IMR-90 (cell line): Measurements from ENCODE around the gene LPAR1. TPM values are rescaled to one million over a fixed set of nuclear protein-coding genes. Genes with fewer than 3 reads are reported as not detected.

Experiments
- ATAC-seq: fragments of 200-7000 bp; cut with Tn5 transposase; 2 replicates; pipeline ENCODE4 v1.9.1; 2020; ENCODE audit warnings: low read depth, mild to moderate bottlenecking, moderate library complexity
- BruUV-seq: library from RNA; stranded (reverse); fragments of 400-500 nt; replicated peaks from 2 replicates; lab custom pipeline; 2021; lab: Mats Ljungman, UMichigan
- CTCF ChIA-PET: fragments of 300-600 bp; formaldehyde crosslinking; extraction: SDS; loops from one replicate; lab custom pipeline; 2021; ENCODE audit warnings: antibody characterized with exemption; lab: Yijun Ruan, JAX
- POLR2A ChIA-PET: fragments of 300-600 bp; sonication (Branson Sonifier 250); formaldehyde crosslinking; loops from one replicate; lab custom pipeline; 2022; ENCODE audit warnings: antibody characterized with exemption; ENCODE audit not compliant: unreplicated experiment; lab: Charles Lee
- DNase-seq: peaks from one replicate; pipeline ENCODE4 v3.0.0; 2013
- H2AFZ ChIP-seq: replicated peaks from 2 replicates; pipeline ENCODE3; 2013; ENCODE audit warnings: low read length, mild to moderate bottlenecking; ENCODE audit not compliant: poor library complexity
- H2AK5ac ChIP-seq: 2 replicates; pipeline ENCODE4 v1.6.1; 2013; ENCODE audit warnings: low read depth, low read length, inconsistent platforms
- H2AK9ac ChIP-seq: replicated peaks from 2 replicates; pipeline ENCODE3; 2013; ENCODE audit warnings: mild to moderate bottlenecking, low read depth, low read length, moderate library complexity; ENCODE audit not compliant: poor library complexity
- H2BK120ac ChIP-seq: 2 replicates; pipeline ENCODE4 v1.6.1; 2013; ENCODE audit warnings: low read depth, low read length, inconsistent platforms
- H2BK15ac ChIP-seq: 3 replicates; pipeline ENCODE4 v1.6.1; 2013; ENCODE audit warnings: low read depth, low read length, inconsistent platforms
- H2BK20ac ChIP-seq: 2 replicates; pipeline ENCODE4 v1.6.1; 2013; ENCODE audit warnings: low read depth, mild to moderate bottlenecking, inconsistent platforms, low read length, moderate library complexity
- H2BK5ac ChIP-seq: 2 replicates; pipeline ENCODE4 v1.6.1; 2013; ENCODE audit warnings: mild to moderate bottlenecking, low read depth, low read length, inconsistent platforms; ENCODE audit not compliant: poor library complexity, severe bottlenecking
- H3K14ac ChIP-seq: replicated peaks from 2 replicates; pipeline ENCODE4 v1.6.1; 2013; ENCODE audit warnings: low read depth, low read length, inconsistent platforms
- H3K18ac ChIP-seq: 2 replicates; pipeline ENCODE4 v1.6.1; 2013; ENCODE audit warnings: low read depth, low read length, control low read depth
- H3K23ac ChIP-seq: 2 replicates; pipeline ENCODE4 v1.6.1; 2013; ENCODE audit warnings: low read depth, low read length, inconsistent platforms
- H3K27ac ChIP-seq: 2 replicates; pipeline ENCODE4 v1.5.1; 2013; ENCODE audit warnings: mild to moderate bottlenecking, control low read depth, low read length; ENCODE audit not compliant: insufficient read depth
- H3K27me3 ChIP-seq: 2 replicates; pipeline ENCODE4 v1.6.1; 2013; ENCODE audit warnings: low read length; ENCODE audit not compliant: control insufficient read depth, insufficient read depth
- H3K36me3 ChIP-seq: 2 replicates; pipeline ENCODE4 v1.6.1; 2013; ENCODE audit warnings: low read length, mixed read lengths; ENCODE audit not compliant: control insufficient read depth, insufficient read depth
- H3K4ac ChIP-seq: 2 replicates; pipeline ENCODE4 v1.6.1; 2013; ENCODE audit warnings: low read depth, low read length, inconsistent platforms
- H3K4me1 ChIP-seq: 2 replicates; pipeline ENCODE4 v1.6.1; 2013; ENCODE audit warnings: low read length, mixed read lengths; ENCODE audit not compliant: control insufficient read depth, insufficient read depth
- H3K4me2 ChIP-seq: 2 replicates; pipeline ENCODE4 v1.6.1; 2013; ENCODE audit warnings: low read depth, mild to moderate bottlenecking, control low read depth, low read length, moderate library complexity
- H3K4me3 ChIP-seq: 2 replicates; pipeline ENCODE4 v1.5.1; 2013; ENCODE audit warnings: low read depth, mild to moderate bottlenecking, control low read depth, low read length, moderate library complexity; ENCODE audit not compliant: insufficient read depth
- H3K56ac ChIP-seq: 2 replicates; pipeline ENCODE4 v1.6.1; 2013; ENCODE audit warnings: low read length, inconsistent platforms; ENCODE audit not compliant: insufficient read depth; ENCODE audit errors: extremely low read depth
- H3K79me1 ChIP-seq, 2 experiments: 2 replicates each; pipeline ENCODE4 v1.6.1; 2013; ENCODE audit warnings: low read length in 2 of 2, inconsistent platforms in 1 of 2, low read depth in 1 of 2
- H3K9ac ChIP-seq: 2 replicates; pipeline ENCODE4 v1.6.1; 2013; ENCODE audit warnings: low read depth, low read length, control low read depth
- H3K9me1 ChIP-seq: 2 replicates; pipeline ENCODE4 v1.6.1; 2013; ENCODE audit warnings: low read length, inconsistent platforms; ENCODE audit not compliant: insufficient read depth
- H3K9me3 ChIP-seq: 2 replicates; pipeline ENCODE4 v1.6.1; 2013; ENCODE audit warnings: low read length; ENCODE audit not compliant: control insufficient read depth, insufficient read depth
- H4K20me1 ChIP-seq: 2 replicates; pipeline ENCODE4 v1.6.1; 2013; ENCODE audit warnings: low read length, inconsistent platforms; ENCODE audit not compliant: insufficient read depth
- H4K5ac ChIP-seq: 2 replicates; pipeline ENCODE4 v1.6.1; 2013; ENCODE audit warnings: mild to moderate bottlenecking, low read depth, low read length, control low read depth
- H4K8ac ChIP-seq, 2 experiments: 2 replicates each; pipeline ENCODE4 v1.6.1; 2013; ENCODE audit warnings: low read depth in 2 of 2, low read length in 2 of 2, control low read depth in 1 of 2, inconsistent platforms in 1 of 2
- H4K91ac ChIP-seq: 2 replicates; pipeline ENCODE4 v1.6.1; 2013; ENCODE audit warnings: low read depth, low read length, inconsistent platforms; ENCODE audit not compliant: insufficient read depth
- FOS ChIP-seq: fragments of 150-350 bp; IDR thresholded peaks from 2 replicates; pipeline ENCODE4 v1.6.1; 2016; ENCODE audit warnings: low read depth, low read length
- MAZ ChIP-seq: IDR thresholded peaks from 2 replicates; pipeline ENCODE4 v1.6.1; 2012; ENCODE audit warnings: low read depth, mild to moderate bottlenecking, low read length, improper control_type of control experiment, moderate library complexity, borderline replicate concordance
- MXI1 ChIP-seq: IDR thresholded peaks from 2 replicates; pipeline ENCODE4 v1.6.1; 2012; ENCODE audit warnings: low read depth, mild to moderate bottlenecking, low read length, moderate library complexity, borderline replicate concordance
- POLR2A ChIP-seq: IDR thresholded peaks from 2 replicates; pipeline ENCODE4 v1.6.1; 2012; ENCODE audit warnings: mild to moderate bottlenecking, low read depth, low read length
- RAD21 ChIP-seq: IDR thresholded peaks from 2 replicates; pipeline ENCODE4 v1.6.1; 2012; ENCODE audit warnings: low read length, improper control_type of control experiment
- RFX5 ChIP-seq: IDR thresholded peaks from 2 replicates; pipeline ENCODE4 v1.8.0; 2012; ENCODE audit warnings: low read depth, mild to moderate bottlenecking, low read length, moderate library complexity
- WGBS, 2 experiments: methylation state at CpG; one replicate each; pipeline versions ENCODE4 v1.1.5 to v1.1.7; 2013; ENCODE audit warnings: missing lambda C conversion rate in 2 of 2; ENCODE audit not compliant: insufficient read length in 1 of 2; ENCODE audit errors: extremely low coverage in 2 of 2; 5-methylcytosine and 5-hydroxymethylcytosine counted together
- dilution Hi-C: fragments of 300-500 bp; cut with HindIII; formaldehyde crosslinking; loops from one replicate; pipeline ENCODE4 v1.14.3; 2018; ENCODE audit warnings: low sequenced_read_pairs; ENCODE audit not compliant: unreplicated experiment
- in situ Hi-C: fragments of 300-500 bp; cut with MboI; formaldehyde crosslinking; loops from 3 replicates; pipeline ENCODE4 v1.14.3; 2019; ENCODE audit warnings: low sequenced_read_pairs, inconsistent platforms, mixed read lengths
- intact Hi-C: fragments of 100-400 bp; cut with micrococcal nuclease; formaldehyde crosslinking; loops from 2 replicates; pipeline ENCODE4 v1.10.0; 2022
- polyA plus RNA-seq, 3 experiments: library from polyadenylated mRNA; depleted of rRNA; stranded (reverse); fragments of >200 nt; gene quantifications; 2 replicates each; pipeline ENCODE4 v1.2.3, GENCODE V29; 2012; ENCODE audit warnings: low replicate concordance in 1 of 3
- total RNA-seq: library from RNA; depleted of rRNA; stranded (reverse); fragments of >200 nt; gene quantifications from 2 replicates; pipeline ENCODE4 v1.2.3, GENCODE V29; 2012
- TF ChIP-seq, protein P1 (sequence below): fragments of 150-350 bp; IDR thresholded peaks from 2 replicates; pipeline ENCODE4 v1.6.1; 2017; ENCODE audit warnings: mild to moderate bottlenecking, antibody characterized with exemption, low read length, low read depth

The LPAR1 gene
- total and polyA plus RNA-seq, 2 of the 4 experiments (the other 2 are of a cell fraction): 171 to 315 TPM

DNA sequence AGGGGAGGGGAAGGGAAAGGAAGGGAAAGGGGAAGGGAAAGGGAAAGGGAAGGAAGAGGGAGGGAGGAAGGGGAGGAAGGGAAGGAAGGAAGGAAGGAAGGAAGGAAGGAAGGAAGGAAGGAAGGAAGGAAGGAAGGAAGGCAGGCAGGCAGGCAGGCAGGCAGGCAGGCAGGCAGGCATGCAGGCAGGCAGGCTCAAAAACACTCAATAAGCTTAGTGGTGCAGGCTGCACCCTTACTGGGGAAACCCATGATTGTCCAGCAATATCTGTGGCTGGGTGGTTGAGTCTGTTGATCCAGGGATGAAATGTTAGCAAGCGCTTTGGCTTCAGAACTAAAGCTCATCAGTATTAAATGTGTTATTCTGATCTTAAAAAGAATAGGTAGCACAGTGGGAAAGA lies 145.6 kb downstream of the LPAR1 start:
- H3K4me1 ChIP-seq: peaks cover 7% of the 10 kb centered on the region
- no peak for DNase-seq
- H4K8ac ChIP-seq: peak overlapping the region in 1 of 2 experiments; percentile 48; a peak in 3 of 4 replicates
- no peak overlapping the region for H3K4me2 ChIP-seq
- H3K27me3 ChIP-seq: no peaks in the 10 kb centered on the region
- no TSS peak for BruUV-seq
- in situ Hi-C loops: no loop called here
- H3K4me3 ChIP-seq: no peak overlapping the region
- peaks cover 3% of the 10 kb centered on the region; the same call in 1 of the 2 replicates for H3K9me1 ChIP-seq
- H2BK120ac ChIP-seq: no peak overlapping the region
- no peaks in the 10 kb centered on the region for H3K9me3 ChIP-seq
- peaks cover 7% of the 10 kb centered on the region; the same call in 1 of the 2 replicates for H4K20me1 ChIP-seq
- H2AK9ac ChIP-seq: no peak overlapping the region
- H4K91ac ChIP-seq: no peak overlapping the region
- H3K36me3 ChIP-seq: peaks cover 13% of the 10 kb centered on the region
- intact Hi-C loops: no loop called here
- no peak overlapping the region for H2BK20ac ChIP-seq
- H2AFZ ChIP-seq: no peak overlapping the region
- 0 out of 2 replicates have a peak overlapping the region, but pooled peaks have one; percentile 39 for H4K5ac ChIP-seq
- no peak for ATAC-seq
- H3K56ac ChIP-seq: no peak overlapping the region
- H2AK5ac ChIP-seq: peak overlapping the region; percentile 39; the same call in 1 of the 2 replicates
- ChIA-PET CTCF (no interaction called here), POLR2A (no interaction called here)
- H3K79me1 ChIP-seq: peaks cover 27 to 60% of the 10 kb centered on the region in 2 experiments
- peak overlapping the region; percentile 81 for H3K27ac ChIP-seq
- no peak overlapping the region for H3K14ac ChIP-seq
- no peak overlapping the region for H3K23ac ChIP-seq
- H2BK5ac ChIP-seq: peak overlapping the region; percentile 15
- no CpG with 5 or more reads among the region's 1 CpG for WGBS, 2 experiments
- no peak overlapping the region for H3K9ac ChIP-seq
- H2BK15ac ChIP-seq: no peak overlapping the region; the same call in 2 of the 3 replicates
- peak overlapping the region; percentile 46 for H3K18ac ChIP-seq
- TF ChIP-seq, protein P1, sequence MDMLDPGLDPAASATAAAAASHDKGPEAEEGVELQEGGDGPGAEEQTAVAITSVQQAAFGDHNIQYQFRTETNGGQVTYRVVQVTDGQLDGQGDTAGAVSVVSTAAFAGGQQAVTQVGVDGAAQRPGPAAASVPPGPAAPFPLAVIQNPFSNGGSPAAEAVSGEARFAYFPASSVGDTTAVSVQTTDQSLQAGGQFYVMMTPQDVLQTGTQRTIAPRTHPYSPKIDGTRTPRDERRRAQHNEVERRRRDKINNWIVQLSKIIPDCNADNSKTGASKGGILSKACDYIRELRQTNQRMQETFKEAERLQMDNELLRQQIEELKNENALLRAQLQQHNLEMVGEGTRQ: no peak
- no peak for TF ChIP-seq MXI1
- TF ChIP-seq MAZ: no peak
- no peak for TF ChIP-seq RAD21
- TF ChIP-seq FOS: no peak
- no peak for TF ChIP-seq RFX5
- no peak for TF ChIP-seq POLR2A
- dilution Hi-C loops: no loop called here
- peak overlapping the region; percentile 41; the same call in 1 of the 2 replicates for H3K4ac ChIP-seq
